Left ventricle myocardium superior (tissue), 1 donor: ENCODE measurements around the gene TMC4. TPM values are rescaled to one million over a fixed set of nuclear protein-coding genes. Genes with fewer than 3 reads are reported as not detected.
A peak's percentile ranks its signal among the peaks of the same experiment; 100 is the strongest.
"Not testable (repeated sequence)": the region's sequence is repeated elsewhere in the genome, so short reads cannot be mapped to it uniquely, and the experiment has no call there.

Experiments
- ATAC-seq: fragments of 200-7000 bp; cut with Tn5 transposase; one replicate; pipeline ENCODE4 v1.9.1; 2020; ENCODE audit warnings: mild to moderate bottlenecking, moderate library complexity
- DNase-seq: peaks from one replicate; pipeline ENCODE4 v3.0.0-alpha.2; 2020
- intact Hi-C: fragments of 100-400 bp; cut with micrococcal nuclease; formaldehyde crosslinking; loops from one replicate; pipeline ENCODE4 v1.11.0; 2022
- total RNA-seq: library from RNA; stranded (reverse); fragmentation: NEBNext Ultra II Directional; extraction: Animal tissue kit (Norgen Biotek cat#: 25700); gene quantifications from one replicate; pipeline ENCODE4 v1.2.1, GENCODE V29; 2021
- donor health status: DM: no; HTN: yes; CAD: no; lungs with severe emphysema.

The TMC4 gene
- total RNA-seq, 1 donor from 2014 or later = 1.7 TPM

- DNase-seq (no peak), ATAC-seq (no peak)
- intact Hi-C loops = no loop called here
These were observed 33.3 kb upstream of the TMC4 start for GRCh38 chr19:54206030-54206830.

DNA sequence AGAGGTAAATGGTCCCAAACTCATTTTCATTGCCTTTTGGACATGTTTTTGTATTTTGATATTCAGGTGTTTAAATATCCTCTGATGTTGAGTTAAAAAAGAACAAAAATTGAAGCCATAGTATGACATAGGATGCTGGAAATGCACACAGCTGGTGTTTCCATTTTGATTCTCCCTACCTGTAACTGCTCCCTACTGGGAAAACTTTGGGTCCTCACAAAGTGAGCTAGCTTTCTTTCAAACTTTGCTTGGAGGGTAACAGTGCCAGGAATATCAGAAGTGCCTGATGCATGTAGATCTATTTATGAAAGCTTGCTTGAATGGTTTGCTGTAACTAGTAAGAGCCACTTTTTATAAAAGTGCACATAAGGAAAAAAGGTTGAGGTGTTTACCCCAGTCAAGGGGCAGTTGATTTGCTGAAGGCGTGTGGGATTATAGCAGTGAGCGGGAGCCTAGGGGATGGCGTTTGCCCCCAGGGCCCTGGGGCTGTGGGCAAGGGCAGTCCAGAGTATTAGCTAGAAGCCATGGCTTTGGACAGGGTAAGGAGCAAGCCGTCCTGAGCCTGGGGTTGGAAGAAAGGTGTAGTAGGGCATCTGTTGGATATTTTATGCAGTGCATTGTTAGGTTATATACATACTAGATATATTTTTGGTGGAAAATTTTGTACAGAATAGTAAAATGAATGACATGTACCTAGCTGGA, 32.0 kb upstream of the TMC4 start:
- intact Hi-C loops = no loop called here
- ATAC-seq = no peak
- no peak for DNase-seq

DNA sequence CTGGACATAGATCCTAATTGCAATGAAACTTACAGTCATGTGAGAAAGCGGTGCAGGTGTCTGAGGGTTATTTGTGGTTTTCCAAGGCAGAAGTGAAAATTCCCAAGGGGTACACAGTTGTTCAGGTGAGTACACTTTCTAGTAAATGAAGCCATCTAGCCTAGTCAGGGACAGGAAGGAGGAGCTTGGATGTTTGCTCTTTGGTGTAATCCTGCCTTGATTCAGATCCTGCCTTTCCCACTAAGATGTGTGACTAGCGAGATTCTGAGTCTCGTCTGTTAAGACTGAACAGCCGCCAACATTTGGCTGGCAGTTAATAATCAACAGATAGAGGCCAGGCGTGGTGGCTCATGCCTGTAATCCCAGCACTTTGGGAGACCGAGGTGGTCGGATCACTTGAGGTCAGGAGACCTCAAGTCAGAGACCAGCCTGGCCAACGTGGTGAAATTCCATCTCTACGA, 30.2 kb upstream of the TMC4 start:
- DNase-seq (no peak), ATAC-seq (no peak)
- intact Hi-C loops = no loop called here

- intact Hi-C loops = no loop called here
- ATAC-seq (no peak), DNase-seq (no peak)
These were observed 29.0 kb upstream of the TMC4 start for GRCh38 chr19:54201980-54202379.

- DNase-seq = no peak
- intact Hi-C loops = no loop called here
These were observed 28.3 kb upstream of the TMC4 start for GRCh38 chr19:54201172-54201701.

DNA sequence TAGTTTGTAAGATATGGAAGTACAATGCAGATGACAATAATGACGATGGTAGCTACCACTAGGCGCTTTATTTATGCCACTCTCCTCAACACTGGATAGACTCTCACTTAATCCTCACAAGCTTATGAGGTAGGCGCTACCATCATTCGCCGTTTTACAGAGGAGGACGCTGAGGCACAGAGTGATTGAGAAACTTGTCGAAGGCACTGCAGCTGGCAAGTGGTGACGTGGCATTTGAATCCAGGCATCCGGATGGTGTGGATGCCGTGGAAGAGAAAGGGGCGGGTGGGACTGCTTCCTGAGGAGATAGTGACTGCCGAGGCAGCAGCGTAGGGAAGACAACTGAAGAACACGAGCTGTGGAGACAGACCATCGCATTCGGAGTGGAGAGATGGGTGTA, 26.4 kb upstream of the TMC4 start:
- ATAC-seq = no peak
- intact Hi-C loops = no loop called here

More at GRCh38 chr19:54201172-54201701, 28.3 kb upstream of the TMC4 start:
- ATAC-seq = no peak

GRCh38 chr19:54197121-54197520, 24.2 kb upstream of the TMC4 start:
- DNase-seq (no peak), ATAC-seq (no peak)
- intact Hi-C loops = no loop called here

More for the DNA sequence above, 26.4 kb upstream of the TMC4 start:
- no peak for DNase-seq

DNA sequence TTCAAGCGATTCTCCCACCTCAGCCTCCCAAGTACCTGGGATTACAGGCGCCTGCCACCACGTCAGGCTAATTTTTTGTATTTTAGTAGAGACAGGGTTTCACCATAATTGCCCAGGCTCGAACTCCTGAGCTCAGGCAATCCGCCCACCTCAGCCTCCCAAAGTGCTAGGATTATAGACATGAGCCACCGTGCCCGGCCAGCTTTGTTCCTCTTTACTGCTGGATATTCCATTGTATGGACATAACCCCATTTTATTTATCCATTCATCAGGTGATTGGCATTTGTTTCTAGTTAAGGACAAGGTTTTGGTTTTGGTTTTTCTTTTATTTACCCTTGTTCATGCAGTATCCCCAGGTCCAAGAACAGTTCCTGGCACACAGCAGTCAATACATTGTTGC, 23.6 kb upstream of the TMC4 start:
- intact Hi-C loops = no loop called here
- no peak for ATAC-seq
- DNase-seq = no peak

- intact Hi-C loops, ATAC-seq, DNase-seq: not testable (repeated sequence)
These were observed 21.5 kb upstream of the TMC4 start for GRCh38 chr19:54194463-54194862.

DNA sequence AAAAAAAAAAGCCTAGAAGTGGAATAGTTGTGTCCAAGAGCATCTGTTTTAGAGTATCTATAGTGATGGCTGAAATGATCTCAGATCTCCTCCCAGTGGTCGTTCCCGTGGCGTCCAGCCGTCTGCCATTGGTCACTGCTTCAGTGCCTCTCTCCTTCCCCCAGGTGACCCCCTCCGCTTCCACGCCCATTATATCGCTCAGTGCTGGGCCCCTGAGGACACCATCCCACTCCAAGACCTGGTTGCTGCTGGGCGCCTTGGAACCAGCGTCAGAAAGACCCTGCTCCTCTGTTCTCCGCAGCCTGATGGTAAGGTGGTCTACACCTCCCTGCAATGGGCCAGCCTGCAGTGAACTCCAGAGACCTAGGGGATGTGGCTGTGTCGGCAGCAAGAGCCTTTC, 20.1 kb upstream of the TMC4 start:
- DNase-seq (no peak), ATAC-seq (no peak)
- intact Hi-C loops = no loop called here

GRCh38 chr19:54191811-54192453, 19.0 kb upstream of the TMC4 start:
- DNase-seq = no peak
- intact Hi-C loops = no loop called here
- no peak for ATAC-seq

DNA sequence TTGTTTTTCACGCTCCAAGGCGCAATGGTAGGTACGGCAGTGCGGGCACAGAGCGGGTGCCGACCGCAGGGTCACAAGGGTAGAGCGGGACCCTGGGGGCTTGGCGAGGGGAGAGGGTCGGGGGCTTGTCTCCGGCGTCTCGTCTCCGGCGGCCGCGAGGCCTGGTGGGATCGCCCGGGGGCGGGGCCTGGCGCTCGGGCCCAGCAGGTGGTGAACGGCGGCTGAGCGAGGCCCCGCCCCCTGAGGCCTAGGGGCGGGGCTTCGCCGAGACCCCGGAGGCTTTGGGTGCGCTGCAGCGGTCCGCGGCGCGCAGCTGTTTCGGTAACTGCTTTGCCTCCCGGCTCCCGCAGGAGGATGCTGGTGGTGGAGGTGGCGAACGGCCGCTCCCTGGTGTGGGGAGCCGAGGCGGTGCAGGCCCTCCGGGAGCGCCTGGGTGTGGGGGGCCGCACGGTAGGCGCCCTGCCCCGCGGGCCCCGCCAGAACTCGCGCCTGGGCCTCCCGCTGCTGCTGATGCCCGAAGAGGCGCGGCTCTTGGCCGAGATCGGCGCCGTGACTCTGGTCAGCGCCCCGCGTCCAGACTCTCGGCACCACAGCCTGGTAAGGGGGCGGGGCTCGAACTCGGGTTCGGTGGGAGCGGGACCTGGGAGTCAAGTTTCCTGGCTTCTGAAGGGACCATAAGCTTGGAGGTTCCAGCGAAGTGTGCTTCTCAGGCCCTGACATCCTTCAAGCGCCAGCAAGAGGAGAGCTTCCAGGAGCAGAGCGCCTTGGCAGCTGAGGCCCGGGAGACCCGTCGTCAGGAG, 18.3 kb upstream of the TMC4 start, which contains the start of gene TSEN34:
TSEN34 (plus strand) TSS at position 298 of the 800 bp plus-strand sequence; CDS start at position 355, 57 bp downstream.
- DNase-seq (peak; percentile 95), ATAC-seq (peak; percentile 53)
- intact Hi-C loops = no loop called here

- peak; percentile 100 for DNase-seq
- intact Hi-C loops = no loop called here
- peak; percentile 77 for ATAC-seq
These were observed 17.6 kb upstream of the TMC4 start for GRCh38 chr19:54190503-54191010.

DNA sequence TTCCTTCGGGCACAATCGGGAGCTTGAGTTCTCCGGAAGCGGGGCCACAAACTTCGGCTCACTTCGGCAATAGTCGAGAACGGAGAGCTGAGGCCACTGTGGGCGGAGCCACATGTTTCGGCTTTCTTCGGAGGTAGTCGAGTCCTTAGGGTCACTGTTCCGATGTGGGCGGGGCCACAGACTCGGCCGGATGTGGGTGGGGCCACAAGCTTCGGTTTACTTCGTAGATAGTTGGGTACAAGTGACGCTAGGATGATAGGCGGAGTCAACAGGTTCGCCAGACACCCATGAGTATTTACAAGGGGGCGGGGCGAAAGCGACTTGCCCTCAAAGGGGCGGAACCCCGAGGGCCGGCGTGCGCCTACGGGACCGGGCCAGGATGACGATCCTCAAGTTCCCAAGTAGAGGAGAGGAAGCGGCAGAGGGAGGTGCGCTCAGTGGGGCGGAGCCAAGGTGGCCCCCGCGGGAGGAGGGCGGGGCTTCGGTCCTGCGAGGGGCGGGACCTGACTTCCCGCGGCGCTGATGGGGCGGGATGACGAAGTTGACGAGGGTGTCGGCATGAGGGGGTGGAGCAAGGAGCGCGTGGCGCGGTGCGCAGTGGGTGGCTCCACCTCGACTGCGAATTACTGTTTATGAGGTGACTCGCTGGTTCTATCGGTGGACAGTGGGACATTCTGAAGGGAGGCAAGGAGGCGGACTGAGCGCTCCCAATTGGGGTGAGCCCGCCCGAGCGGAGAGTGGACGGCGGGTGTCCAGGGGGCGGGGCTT, 17.0 kb upstream of the TMC4 start:
- peak; percentile 100 for DNase-seq
- peak; percentile 79 for ATAC-seq
- intact Hi-C loops = no loop called here

DNA sequence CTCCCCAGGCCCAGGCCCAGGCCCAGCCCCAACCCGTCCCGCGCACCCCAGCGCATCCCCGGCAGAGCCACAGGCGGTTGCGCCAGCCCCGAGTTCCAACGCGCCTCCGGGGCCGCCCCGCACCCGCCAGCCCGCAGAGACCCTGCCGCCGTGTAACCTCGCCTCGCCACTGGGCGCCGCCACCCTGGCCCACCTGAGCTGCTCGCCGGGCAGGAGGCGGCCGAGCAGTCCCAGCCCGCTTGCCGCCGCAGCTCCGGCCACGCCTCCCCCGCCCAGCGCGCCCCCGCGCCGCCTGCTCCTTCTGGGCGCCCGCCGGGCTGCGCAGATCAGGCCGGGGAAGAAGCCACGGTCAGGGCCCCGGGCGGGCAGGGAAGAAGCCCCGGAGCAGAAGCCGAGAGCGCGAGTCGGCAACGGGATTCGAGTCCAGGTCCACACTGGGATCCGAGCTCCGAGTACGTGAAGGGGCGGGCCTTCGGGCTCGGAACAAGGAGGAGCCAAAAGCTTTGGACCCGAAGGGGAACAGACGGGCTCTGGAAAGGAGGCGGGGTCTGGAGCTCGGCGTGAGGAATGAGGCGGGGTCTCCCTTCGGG, 16.3 kb upstream of the TMC4 start, which contains the start of gene MBOAT7:
MBOAT7 (minus strand) TSS at position 436 of the 590 bp plus-strand sequence. CDS start 1,072 bp downstream, outside the sequence.
- intact Hi-C loops = no loop called here
- DNase-seq (no peak), ATAC-seq (peak; percentile 6)

GRCh38 chr19:54188215-54188871, 15.4 kb upstream of the TMC4 start:
- no peak for ATAC-seq
- intact Hi-C loops = no loop called here
- no peak for DNase-seq

- intact Hi-C loops = no loop called here
- DNase-seq = peak; percentile 19
- no peak for ATAC-seq
These were observed 14.0 kb upstream of the TMC4 start for GRCh38 chr19:54186934-54187381.
